K562 (cell line): ENCODE measurements around the gene HDAC10. TPM values are rescaled to one million over a fixed set of nuclear protein-coding genes. Genes with fewer than 3 reads are reported as not detected.

Experiments
- ATAC-seq: fragments of 200-7000 bp; cut with Tn5 transposase; 3 replicates; pipeline ENCODE4 v1.9.1; 2020; ENCODE audit warnings: moderate library complexity
- BruUV-seq: library from RNA; stranded (reverse); fragments of 400-500 nt; replicated peaks from 2 replicates; lab custom pipeline; 2021; lab: Mats Ljungman, UMichigan
- CTCF ChIA-PET: fragments of 300-600 bp; formaldehyde crosslinking; extraction: SDS; loops from one replicate; lab custom pipeline; 2021; ENCODE audit warnings: low intra/inter-chr PET ratio; lab: Yijun Ruan, JAX
- POLR2A ChIA-PET: fragments of 300-600, 350-650 bp; sonication (Branson Sonifier 250); formaldehyde crosslinking; extraction: SDS; loops from one replicate; lab custom pipeline; 2021; ENCODE audit warnings: antibody characterized with exemption, inconsistent platforms; lab: Yijun Ruan, JAX
- DNase-seq, 4 experiments: peaks; one replicate each; pipeline versions ENCODE4 v3.0.0 to v3.0.0-alpha.2; 2011 to 2018; ENCODE audit warnings: low spot score in 3 of 4, mixed read lengths in 3 of 4; ENCODE audit errors: extremely low read depth in 1 of 4
- FAIRE-seq: peaks from 2 replicates; lab custom pipeline; 2011; peaks lifted over from hg19 to GRCh38; lab: Jason Lieb, UNC
- H2AFZ ChIP-seq: 2 replicates; pipeline ENCODE4 v1.6.0; 2011; ENCODE audit warnings: low read depth, low read length, control low read depth, inconsistent platforms
- H3K27ac ChIP-seq: fragments of 200-600 bp; 3 replicates; pipeline ENCODE4 v1.8.0; 2011; ENCODE audit warnings: low read depth, mild to moderate bottlenecking, control low read depth, inconsistent platforms, low read length, moderate library complexity, mixed read lengths; ENCODE audit errors: extremely low read depth
- H3K27me3 ChIP-seq, 2 experiments: fragments of 300-600 bp in 1 of 2; 2 replicates in 1 of 2; 3 replicates in 1 of 2; pipeline versions ENCODE4 v1.6.0 to v1.8.0; 2011; ENCODE audit warnings: inconsistent platforms in 2 of 2, low read length in 2 of 2, mild to moderate bottlenecking in 1 of 2, mixed read lengths in 1 of 2, moderate library complexity in 1 of 2; ENCODE audit not compliant: control insufficient read depth in 2 of 2, insufficient read depth in 2 of 2
- H3K36me3 ChIP-seq: fragments of 300-600 bp; 3 replicates; pipeline ENCODE4 v1.8.0; 2011; ENCODE audit warnings: mild to moderate bottlenecking, low read length, inconsistent platforms; ENCODE audit not compliant: control insufficient read depth, insufficient read depth
- H3K4me1 ChIP-seq, 2 experiments: fragments of 200-600 bp in 1 of 2; replicated peaks in 1 of 2; 2 replicates in 1 of 2; 3 replicates in 1 of 2; pipeline versions ENCODE4 v1.5.1 to v1.8.0; 2011; ENCODE audit warnings: inconsistent platforms in 2 of 2, low read length in 2 of 2, mild to moderate bottlenecking in 1 of 2, mixed read lengths in 1 of 2, moderate library complexity in 1 of 2; ENCODE audit not compliant: control insufficient read depth in 2 of 2, insufficient read depth in 2 of 2
- H3K4me2 ChIP-seq: 2 replicates; pipeline ENCODE4 v1.6.1; 2011; ENCODE audit warnings: low read length, control low read depth, inconsistent platforms, mixed read lengths; ENCODE audit not compliant: insufficient read depth
- H3K4me3 ChIP-seq: fragments of 200-600 bp; sonication (generic), shearing (Covaris generic); 2 replicates; pipeline ENCODE4 v1.5.1; 2016; ENCODE audit warnings: control low read depth, inconsistent platforms
- H3K79me2 ChIP-seq: fragments of 200-600 bp; 3 replicates; pipeline ENCODE4 v1.8.0; 2011; ENCODE audit warnings: low read length, inconsistent platforms; ENCODE audit not compliant: control insufficient read depth, insufficient read depth
- H3K9ac ChIP-seq, 2 experiments: 2 replicates each; pipeline versions ENCODE4 v1.6.0 to v1.6.1; 2011; ENCODE audit warnings: low read depth in 2 of 2, low read length in 2 of 2, control low read depth in 1 of 2, inconsistent platforms in 1 of 2, mild to moderate bottlenecking in 1 of 2, mixed read lengths in 1 of 2; ENCODE audit not compliant: insufficient read depth in 1 of 2
- H3K9me1 ChIP-seq: one replicate; pipeline ENCODE4 v1.6.0; 2011; ENCODE audit warnings: inconsistent platforms, mild to moderate bottlenecking, low read length, moderate library complexity; ENCODE audit not compliant: control insufficient read depth, insufficient read depth
- H3K9me3 ChIP-seq: replicated peaks from 2 replicates; pipeline ENCODE4 v1.5.1; 2011; ENCODE audit warnings: low read depth, low read length, inconsistent platforms; ENCODE audit not compliant: control insufficient read depth, insufficient read depth
- H4K20me1 ChIP-seq: replicated peaks from 2 replicates; pipeline ENCODE4 v1.6.1; 2011; ENCODE audit warnings: low read length, inconsistent platforms, mixed read lengths; ENCODE audit not compliant: control insufficient read depth, insufficient read depth
- CGGBP1 ChIP-seq: fragments of 250-450 bp; sonication (Bioruptor Pico); IDR thresholded peaks from 2 replicates; pipeline ENCODE4 v1.9.0; 2021; ENCODE audit warnings: mild to moderate bottlenecking
- CHD2 ChIP-seq: IDR thresholded peaks from 2 replicates; pipeline ENCODE4 v1.6.1; 2011; ENCODE audit warnings: low read depth, low read length
- HOXB6 ChIP-seq: fragments of 250-450 bp; sonication (Bioruptor Pico); IDR thresholded peaks from 2 replicates; pipeline ENCODE4 v1.5.1; 2022; ENCODE audit warnings: mild to moderate bottlenecking, borderline replicate concordance
- HSF4 ChIP-seq: fragments of 250-450 bp; sonication (Bioruptor Pico); IDR thresholded peaks from 2 replicates; pipeline ENCODE4 v2.1.2; 2022; ENCODE audit warnings: mild to moderate bottlenecking, moderate library complexity, borderline replicate concordance
- KAT7 ChIP-seq: sonication (generic); formaldehyde crosslinking; IDR thresholded peaks from 2 replicates; pipeline ENCODE4 v1.8.0; 2022; ENCODE audit warnings: missing genetic modification reagents, mild to moderate bottlenecking, borderline replicate concordance
- NBN ChIP-seq: fragments of 450-650 bp; IDR thresholded peaks from 2 replicates; pipeline ENCODE4 v1.6.1; 2016; ENCODE audit warnings: low read depth, mild to moderate bottlenecking
- NCOA2 ChIP-seq, 2 experiments: fragments of 450-650 bp; IDR thresholded peaks; 2 replicates each; pipeline ENCODE4 v1.6.1; 2018; ENCODE audit warnings: mild to moderate bottlenecking in 2 of 2, moderate library complexity in 1 of 2; ENCODE audit not compliant: partially characterized antibody in 2 of 2
- POLR2B ChIP-seq: fragments of 450-650 bp; IDR thresholded peaks from 2 replicates; pipeline ENCODE4 v1.6.1; 2018; ENCODE audit warnings: low read depth; ENCODE audit not compliant: partially characterized antibody
- POU5F1 ChIP-seq: fragments of 150-350 bp; IDR thresholded peaks from 2 replicates; pipeline ENCODE4 v1.6.1; 2014; ENCODE audit warnings: borderline replicate concordance, low read length, low read depth, mild to moderate bottlenecking; ENCODE audit not compliant: partially characterized antibody
- RREB1 ChIP-seq: fragments of 250-450 bp; sonication (Bioruptor Pico); IDR thresholded peaks from 2 replicates; pipeline ENCODE4 v1.4.0; 2020
- SMAD2 ChIP-seq: fragments of 150-350 bp; IDR thresholded peaks from 2 replicates; pipeline ENCODE4 v1.6.1; 2014; ENCODE audit warnings: low read depth, mild to moderate bottlenecking, low read length
- TEAD2 ChIP-seq: fragments of 450-650 bp; IDR thresholded peaks from 2 replicates; pipeline ENCODE4 v1.6.1; 2016; ENCODE audit warnings: missing genetic modification characterization, control low read depth, missing compliant biosample characterization
- WHSC1 ChIP-seq: IDR thresholded peaks from one replicate; pipeline ENCODE4 v1.6.1; 2012; ENCODE audit warnings: low read length, control low read depth, inconsistent platforms
- ZFPM2 ChIP-seq: fragments of 250-450 bp; sonication (Bioruptor Pico); IDR thresholded peaks from 2 replicates; pipeline ENCODE4 v1.5.1; 2022; ENCODE audit warnings: mild to moderate bottlenecking
- ZKSCAN3 ChIP-seq: fragments of 250-450 bp; sonication (Bioruptor Pico); IDR thresholded peaks from 2 replicates; pipeline ENCODE4 v1.4.0; 2020
- ZNF274 ChIP-seq: IDR thresholded peaks from 2 replicates; pipeline ENCODE4 v1.6.1; 2011; ENCODE audit warnings: low read depth, mild to moderate bottlenecking, low read length, moderate library complexity, borderline replicate concordance
- ZNF551 ChIP-seq: fragments of 250-450 bp; sonication (Bioruptor Pico); IDR thresholded peaks from 2 replicates; pipeline ENCODE4 v1.5.0; 2021; ENCODE audit warnings: mild to moderate bottlenecking, moderate library complexity
- ZNF57 ChIP-seq: fragments of 450-650 bp; formaldehyde crosslinking; IDR thresholded peaks from 2 replicates; pipeline ENCODE4 v1.4.0; 2020; ENCODE audit warnings: mild to moderate bottlenecking, moderate library complexity
- WGBS: fragments of 100-300 bp; shearing (Covaris generic); methylation state at CpG from one replicate; pipeline ENCODE4 v1.1.6; 2016; ENCODE audit warnings: low coverage, mixed read lengths; ENCODE audit not compliant: insufficient coverage; ENCODE audit errors: missing lambda C conversion rate; 5-methylcytosine and 5-hydroxymethylcytosine counted together
- in situ Hi-C: fragments of 300-500 bp; cut with MboI; formaldehyde crosslinking; loops from 4 replicates; pipeline ENCODE4 v1.15.0; 2018; ENCODE audit warnings: inconsistent platforms, mixed read lengths
- intact Hi-C: fragments of 100-400 bp; cut with micrococcal nuclease; formaldehyde crosslinking; loops from 2 replicates; pipeline ENCODE4 v1.14.2; 2022
- polyA plus RNA-seq, 8 experiments: library from polyadenylated mRNA; depleted of rRNA in 4 of 8; stranded (reverse) in 5 of 8; unstranded in 3 of 8; fragments of >200 nt; fragmentation: Nextera tagmentation in 2 of 8; fragmentation: Illumina TruSeq in 1 of 8; extraction: Ambion mirVana in 2 of 8; extraction: Trizol in 1 of 8; gene quantifications; 2 replicates each; pipeline versions ENCODE4 v1.2.1 to v1.2.3, GENCODE V29; 2011 to 2014; ENCODE audit warnings: inconsistent platforms in 1 of 8, missing spikeins in 1 of 8
- total RNA-seq, 7 experiments: library from RNA; depleted of rRNA in 6 of 7; stranded (reverse); fragments of >200 nt in 6 of 7; fragmentation: Illumina TruSeq in 2 of 7; extraction: Trizol in 2 of 7; gene quantifications; 2 replicates each; pipeline versions ENCODE4 v1.2.1 to v1.2.3, GENCODE V29; 2011 to 2021; ENCODE audit warnings: low replicate concordance in 1 of 7

Gene HDAC10
- total and polyA plus RNA-seq, 9 of the 15 experiments (the other 6 are each of a cell fraction or from before 2014, with no cell fraction given), result 0.10 to 44.2 (median 6.5) TPM

GRCh38 chr22:50300620-50301257 is 49.7 kb upstream of the HDAC10 start:
- Histone ChIP-seq H3K9me3 (no peaks in the 10 kb centered on the region), H3K4me3 (no peak overlapping the region), H3K27ac (no peak overlapping the region), H3K4me2 (no peak overlapping the region), H3K9me1 (no peaks in the 10 kb centered on the region), H3K79me2 (peaks cover 56% of the 10 kb centered on the region), H3K4me1 (peaks cover 22 to 80% of the 10 kb centered on the region in 2 experiments; a peak in 3 of 5 replicates), H4K20me1 (no peaks in the 10 kb centered on the region), H3K9ac (peak overlapping the region in 1 of 2 experiments; percentile 9; a peak in 1 of 4 replicates), H3K36me3 (no peaks in the 10 kb centered on the region), H3K27me3 (no peaks in the 10 kb centered on the region), H2AFZ (no peak overlapping the region)
- DNase-seq, result no peak
- ATAC-seq, result no peak
- CTCF ChIA-PET, result no interaction called here
- 91% methylated on average over 10 of the region's 14 CpGs for WGBS
- BruUV-seq, result no TSS peak
- intact Hi-C loops (no loop called here), in situ Hi-C loops (no loop called here)
- FAIRE-seq, result no peak
- POLR2A ChIA-PET, result interaction anchor here (0.8 to 1.1 kb wide), 2 partner anchors 13 to 20 kb away, joined by 3 to 4 read pairs; no protein-coding TSS in a partner anchor
- TF ChIP-seq ZNF551 (no peak), TEAD2 (tag) (no peak), CHD2 (no peak), SMAD2 (no peak), KAT7 (CRISPR knock-in tag) (no peak), ZNF274 (no peak), HSF4 (no peak), WHSC1 (no peak), RREB1 (CRISPR knock-in tag) (no peak), ZNF57 (no peak), POLR2B (no peak), POU5F1 (no peak), NBN (no peak), HOXB6 (CRISPR knock-in tag) (no peak), ZFPM2 (CRISPR knock-in tag) (no peak), ZKSCAN3 (no peak), NCOA2 (IDR thresholded peaks at IDR 0.05; ENCODE audit: partially characterized antibody in 2 of 2) (no peak), CGGBP1 (CRISPR knock-in tag) (no peak)
